ENCODE results near the gene PAX8.
A peak's percentile ranks its signal among the peaks of the same experiment; 100 is the strongest.
"Not testable (repeated sequence)": the region's sequence is repeated elsewhere in the genome, so short reads cannot be mapped to it uniquely, and the experiment has no call there.

PAX8 gene

DNA sequence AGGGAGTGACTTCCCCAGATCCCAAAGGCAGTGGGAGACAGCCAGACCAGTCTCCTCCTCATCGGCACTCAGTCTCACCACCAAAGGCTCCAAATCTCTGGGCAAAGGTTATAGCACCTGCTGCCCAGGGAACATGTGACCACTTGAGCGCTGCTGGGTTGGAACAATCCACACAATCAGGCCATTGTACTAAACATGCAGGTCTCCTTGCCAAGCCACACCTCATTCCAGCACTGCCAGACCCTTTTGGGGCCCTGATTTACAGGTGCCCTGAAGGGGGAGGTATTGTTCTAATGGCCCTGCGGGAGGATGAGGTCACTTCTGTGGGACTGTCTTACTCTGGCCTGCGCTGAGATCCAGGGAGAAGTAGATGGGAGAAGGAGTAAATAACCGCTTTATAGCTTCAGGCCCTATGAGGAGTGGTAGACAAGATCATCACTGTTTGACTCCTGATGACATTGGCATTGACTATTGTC, 10.0 kb upstream of the PAX8 start:
- not testable (repeated sequence) for DNase-seq (ENCODE audit: low spot score)

DNA sequence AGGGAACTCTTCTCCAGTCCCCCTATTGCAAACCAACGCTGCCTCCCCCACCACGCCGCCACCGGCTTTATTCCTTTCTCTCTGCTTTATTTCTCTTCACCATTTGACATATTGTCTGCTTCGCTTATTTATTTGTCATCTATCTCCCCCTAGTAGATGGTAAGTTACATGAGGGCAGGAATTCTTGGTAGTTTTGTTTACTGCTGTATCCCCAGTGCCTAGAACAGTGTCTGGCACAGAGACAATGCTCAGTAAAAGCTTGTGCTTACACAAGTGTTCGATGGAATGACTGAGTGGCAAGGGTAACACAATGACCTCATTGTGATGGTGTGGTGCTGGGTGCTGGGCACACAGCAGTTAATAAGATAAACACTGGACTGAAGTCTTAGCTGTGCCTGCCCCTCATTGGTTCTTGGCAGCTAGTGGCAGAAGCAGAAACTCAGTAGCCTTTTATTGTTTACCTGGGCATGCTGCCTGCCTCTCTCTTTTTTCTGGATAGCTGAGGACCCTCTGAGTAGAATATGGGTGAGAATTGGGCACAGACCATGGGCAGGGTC, 9.5 kb upstream of the PAX8 start:
- DNase-seq (ENCODE audit: low spot score) = not testable (repeated sequence)

DNA sequence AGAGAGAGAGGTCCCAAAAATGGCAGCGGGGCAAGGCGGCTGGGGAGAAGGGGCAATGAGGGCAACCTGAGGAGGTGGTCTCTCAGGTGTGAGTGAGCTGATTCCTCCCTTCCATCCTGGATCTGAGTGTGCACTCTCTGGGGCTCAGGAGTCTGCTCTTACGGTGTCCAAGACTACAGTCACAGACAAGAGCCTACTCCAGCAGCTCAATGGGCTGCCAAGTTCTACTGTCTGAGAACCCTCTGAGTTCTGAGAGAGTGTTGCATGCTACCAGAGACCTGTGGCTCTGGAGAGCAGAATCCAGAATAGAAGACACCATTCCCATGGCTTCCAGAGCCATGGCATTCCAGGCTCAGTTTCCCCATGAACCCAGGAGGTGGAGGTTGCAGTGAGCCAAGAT, 7.1 kb upstream of the PAX8 start:
- DNase-seq (ENCODE audit: low spot score) = no peak

DNA sequence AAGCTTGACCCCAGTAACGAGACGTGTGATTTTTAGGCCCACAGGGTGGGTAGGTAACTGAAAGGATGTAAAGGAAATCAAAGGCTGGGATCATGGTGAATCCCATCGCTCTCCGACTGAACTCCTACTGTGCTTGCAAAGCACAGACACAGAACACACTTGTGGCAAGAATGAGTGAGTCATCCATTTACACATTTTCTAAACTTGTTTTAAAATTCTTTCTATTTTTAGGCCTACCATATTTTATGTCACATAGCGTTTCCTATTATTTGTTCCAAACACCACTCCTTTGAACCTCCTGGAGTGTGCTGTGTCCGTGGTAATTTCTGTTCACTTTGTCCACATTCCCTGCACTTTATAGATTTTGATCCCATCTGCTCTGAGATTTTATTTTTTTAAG, 6.3 kb upstream of the PAX8 start:
- DNase-seq (ENCODE audit: low spot score) = not testable (repeated sequence)

DNA sequence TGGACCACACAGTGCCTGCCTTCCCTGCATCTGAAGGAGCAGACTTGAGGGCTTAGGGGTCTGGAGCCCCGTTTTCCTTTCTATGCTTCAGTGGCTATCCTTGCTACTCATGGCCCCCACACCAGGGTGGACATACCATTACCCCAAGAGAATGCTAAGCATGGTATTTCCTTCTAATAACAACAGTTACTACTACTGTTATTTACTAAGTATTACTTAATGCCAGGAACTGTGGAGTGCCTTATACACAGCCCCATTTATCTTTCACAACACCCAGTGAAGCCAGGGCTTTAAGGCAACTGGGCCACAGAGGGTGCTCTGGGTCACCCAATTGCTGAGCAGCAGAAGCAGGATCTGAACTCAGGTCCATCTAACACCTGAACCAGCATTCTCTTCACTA, 5.8 kb upstream of the PAX8 start:
- DNase-seq (ENCODE audit: low spot score) = no peak

DNA sequence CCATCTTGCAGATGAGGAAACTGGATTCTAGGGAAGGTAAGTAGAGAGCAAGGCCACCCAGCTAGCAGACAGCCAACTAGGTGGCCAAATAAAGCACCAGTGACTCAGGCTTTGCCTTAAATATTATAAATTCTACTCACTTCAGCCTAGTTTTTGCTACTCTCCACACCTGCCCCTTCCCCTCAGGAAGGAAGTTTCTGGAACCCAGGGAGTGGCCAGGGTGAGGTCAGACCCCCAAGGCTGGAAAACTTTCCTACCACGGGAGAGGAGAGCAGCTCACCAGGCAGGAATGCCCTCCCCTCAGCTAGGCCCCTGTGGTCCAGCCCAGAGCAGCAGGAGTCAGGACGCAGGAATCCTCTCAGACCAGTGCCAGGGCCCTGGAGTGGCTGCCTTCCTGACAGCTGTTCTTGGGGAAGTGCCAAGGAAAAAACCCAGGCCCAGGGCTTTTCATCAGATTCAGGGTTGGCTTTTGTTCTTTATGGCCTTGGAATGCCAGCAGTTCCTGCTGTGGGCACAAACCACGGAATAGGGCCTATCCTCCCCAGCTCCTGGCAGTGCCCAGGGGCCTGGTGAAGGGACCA, 5.1 kb upstream of the PAX8 start:
- DNase-seq (ENCODE audit: low spot score) = no peak

DNA sequence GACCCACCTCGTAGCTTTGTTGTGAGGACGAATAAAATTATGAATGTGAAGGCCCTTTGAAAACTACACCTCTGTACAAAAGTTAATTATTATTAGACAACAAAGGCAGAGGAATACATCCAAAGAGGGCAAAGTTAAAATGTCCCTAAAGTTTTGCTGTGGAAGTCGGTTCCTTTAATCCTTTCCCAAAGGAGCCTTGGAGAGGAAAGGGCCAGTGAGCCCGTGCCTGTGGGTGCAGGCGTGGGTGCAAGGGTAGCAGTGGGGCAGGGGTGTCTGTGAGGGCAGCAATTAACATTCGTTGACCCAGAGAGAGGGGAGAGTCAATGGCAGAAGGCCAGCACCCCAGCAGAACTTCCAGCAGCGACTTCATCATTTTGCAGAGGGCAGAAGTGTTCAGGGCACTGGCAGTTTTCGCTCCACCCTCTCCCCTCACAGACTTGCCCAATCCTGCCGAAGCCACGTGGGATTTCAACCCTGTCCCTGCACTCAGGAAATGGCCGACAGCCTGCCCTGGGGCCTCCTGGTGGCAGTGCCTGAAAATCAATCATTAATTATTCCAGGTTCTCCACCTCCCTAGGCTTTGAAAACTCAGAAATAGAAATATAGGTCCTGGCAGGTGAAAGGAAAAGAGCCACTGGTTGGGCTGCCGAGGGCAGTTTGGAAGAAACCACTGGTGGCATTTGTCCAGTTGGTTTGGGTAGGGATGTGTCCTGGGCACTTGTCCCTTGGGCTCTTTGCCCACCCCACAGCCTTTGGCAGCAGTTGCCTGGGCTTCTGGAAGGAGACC, 4.2 kb upstream of the PAX8 start:
- DNase-seq (ENCODE audit: low spot score) = no peak

DNA sequence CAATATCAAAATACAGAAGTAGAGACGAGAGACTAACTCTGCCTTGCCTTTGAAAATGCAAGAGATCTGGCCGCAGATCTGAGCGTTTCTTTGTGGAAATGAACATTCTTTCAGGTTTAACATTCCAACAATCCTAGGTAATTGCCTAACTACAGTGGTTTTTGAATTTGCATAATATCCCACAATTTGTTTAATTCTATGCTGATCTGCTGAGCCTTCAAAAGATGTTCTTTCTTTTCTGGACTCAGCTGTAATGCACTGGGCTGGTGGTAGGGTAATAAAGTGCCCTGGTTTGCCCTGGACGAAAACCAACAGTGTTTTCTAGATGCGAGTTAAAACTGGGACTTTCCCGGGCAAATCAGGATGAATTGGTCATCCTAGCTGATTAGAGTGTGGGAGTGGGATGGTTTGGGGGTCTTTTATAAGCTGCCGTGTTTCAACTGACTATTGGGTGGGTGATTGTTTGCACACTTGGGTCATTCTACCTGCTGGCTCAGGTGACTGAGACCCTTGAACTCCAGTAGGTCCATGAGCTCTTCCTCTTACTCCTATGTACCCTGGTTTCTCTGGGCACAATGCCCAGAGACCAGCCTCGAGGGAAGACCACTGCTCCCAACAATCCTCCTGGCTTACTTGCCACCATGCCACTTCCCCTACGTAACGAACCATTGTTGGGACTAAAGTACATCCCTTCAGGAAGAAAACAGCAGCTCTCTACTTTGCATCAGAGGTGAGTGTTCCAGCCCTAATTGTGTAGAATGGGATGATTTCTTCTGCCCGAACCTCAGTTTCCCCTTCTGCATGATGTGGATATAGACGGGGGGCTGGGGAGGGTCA, 3.4 kb upstream of the PAX8 start:
- DNase-seq (ENCODE audit: low spot score) = no peak

DNA sequence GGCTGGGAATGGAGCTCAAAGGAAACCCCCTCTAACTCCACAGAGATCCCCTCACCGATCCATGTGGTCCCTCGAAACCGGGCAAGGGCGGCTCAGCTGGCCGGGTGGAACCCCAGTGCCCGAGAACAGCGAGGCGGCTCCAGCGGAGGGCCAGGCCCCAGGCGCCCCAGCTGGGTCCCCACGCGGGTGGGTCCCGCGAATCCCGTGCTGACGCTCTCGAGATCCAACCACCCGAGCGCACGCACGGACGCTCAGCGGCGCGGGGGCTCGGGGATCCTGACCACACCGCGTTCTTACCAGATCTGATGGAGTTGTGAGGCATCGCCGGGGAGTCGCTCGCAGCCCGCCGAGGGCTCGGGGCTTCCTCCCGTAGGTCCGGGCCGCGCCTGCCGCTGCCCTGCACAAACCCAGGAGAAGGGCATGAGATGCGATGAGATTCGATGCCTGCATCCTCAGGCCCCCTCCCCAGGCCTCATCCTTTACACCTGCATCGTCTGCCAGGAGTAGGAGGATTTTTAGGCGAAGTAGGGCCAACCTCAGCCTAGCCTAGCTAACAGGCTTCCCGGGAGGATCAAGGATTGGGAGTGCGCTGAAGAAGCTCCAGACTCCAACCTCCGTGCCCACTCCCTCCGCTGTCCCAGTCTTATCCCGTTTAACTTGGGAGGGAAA, 514 bp downstream of the PAX8 start:
- no peak for DNase-seq (ENCODE audit: low spot score)

DNA sequence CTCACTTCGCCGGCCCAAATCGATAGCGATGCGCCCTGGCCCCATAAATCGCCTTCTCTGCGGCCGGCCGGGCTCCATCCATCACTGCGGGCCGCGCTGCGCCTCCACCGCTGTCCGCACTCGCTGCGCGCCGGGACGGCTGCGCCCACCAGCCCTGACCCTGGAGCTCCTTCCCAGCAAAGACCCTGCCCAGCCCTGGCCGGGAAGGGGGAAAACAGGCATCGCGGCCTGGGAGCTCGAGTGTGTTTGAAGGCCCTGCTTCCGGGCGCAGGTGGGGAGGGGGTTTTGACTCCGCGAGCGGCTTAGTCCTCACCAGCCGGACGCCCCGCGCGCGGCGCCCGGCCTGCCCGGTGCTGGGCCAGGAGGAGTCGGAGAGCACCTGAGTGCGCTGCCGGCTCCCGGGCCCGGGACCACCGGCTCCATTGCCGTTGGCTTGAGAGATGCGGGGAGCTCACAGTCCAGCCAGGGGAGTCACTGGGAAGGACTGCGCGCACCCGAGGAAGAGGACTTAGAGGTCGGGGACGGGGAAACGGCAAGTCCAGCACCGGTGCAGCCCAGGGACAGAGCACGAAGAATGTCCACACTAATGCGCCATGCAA, 1.1 kb downstream of the PAX8 start:
- DNase-seq (ENCODE audit: low spot score) = peak; percentile 32

DNA sequence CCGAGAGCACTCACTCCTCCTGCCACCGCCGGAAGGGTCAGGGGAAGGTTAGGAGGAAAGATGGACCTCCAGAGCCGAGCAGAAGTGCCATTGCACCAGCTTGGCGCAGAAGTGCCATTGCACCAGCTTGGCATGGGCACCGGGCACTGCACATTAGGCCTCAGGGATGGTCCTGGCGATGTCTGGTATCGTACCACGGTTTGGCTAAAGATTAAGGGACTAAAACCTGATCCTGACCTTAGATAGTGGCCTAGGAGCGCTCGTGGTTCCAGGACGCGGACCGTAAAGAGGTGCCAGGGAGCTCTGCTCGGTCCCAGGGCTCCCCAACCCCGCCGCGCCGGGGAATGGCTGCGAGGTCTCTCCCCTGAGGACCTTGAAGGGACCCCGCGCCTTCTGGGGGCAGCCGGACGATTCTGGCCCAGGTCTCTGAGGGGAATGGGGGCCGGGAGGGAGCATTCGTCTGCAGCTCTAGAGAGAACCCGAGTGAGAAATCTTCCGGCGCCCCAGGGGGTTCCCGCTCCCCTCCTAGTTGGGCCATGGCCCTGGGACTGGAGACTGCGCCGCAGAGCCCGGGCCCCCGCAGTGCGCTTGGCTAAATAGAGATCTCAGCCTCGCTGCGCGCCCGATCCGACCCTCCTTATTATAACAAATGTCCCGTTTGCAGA, 1.8 kb downstream of the PAX8 start:
- no peak for DNase-seq (ENCODE audit: low spot score)

DNA sequence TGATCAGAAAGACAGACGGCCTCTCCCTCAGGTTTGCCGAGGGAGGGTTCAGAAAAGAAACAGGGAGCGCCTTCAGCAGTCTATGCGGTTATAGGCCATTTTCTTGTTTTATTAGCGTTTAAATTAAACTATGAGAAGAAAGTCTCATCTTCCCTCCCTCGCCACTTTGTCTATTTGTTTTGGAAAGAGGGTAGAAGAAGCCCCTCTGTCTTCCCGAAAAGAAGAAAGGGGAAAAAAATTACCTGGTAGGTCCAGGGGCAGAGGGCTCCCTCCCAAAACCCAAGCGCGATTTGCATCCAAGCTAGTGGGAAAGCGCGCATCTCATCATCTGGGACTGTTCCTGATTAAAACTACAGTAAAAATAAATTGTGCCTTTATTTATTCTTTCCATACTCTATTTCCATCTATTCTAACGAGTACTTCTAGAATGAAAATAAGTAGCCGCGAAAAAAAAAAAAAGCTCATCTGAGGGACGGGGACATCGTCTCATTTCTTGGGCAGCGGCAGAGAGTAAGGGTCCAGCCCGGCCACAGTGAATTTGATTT, 2.4 kb downstream of the PAX8 start:
- DNase-seq (ENCODE audit: low spot score) = no peak

DNA sequence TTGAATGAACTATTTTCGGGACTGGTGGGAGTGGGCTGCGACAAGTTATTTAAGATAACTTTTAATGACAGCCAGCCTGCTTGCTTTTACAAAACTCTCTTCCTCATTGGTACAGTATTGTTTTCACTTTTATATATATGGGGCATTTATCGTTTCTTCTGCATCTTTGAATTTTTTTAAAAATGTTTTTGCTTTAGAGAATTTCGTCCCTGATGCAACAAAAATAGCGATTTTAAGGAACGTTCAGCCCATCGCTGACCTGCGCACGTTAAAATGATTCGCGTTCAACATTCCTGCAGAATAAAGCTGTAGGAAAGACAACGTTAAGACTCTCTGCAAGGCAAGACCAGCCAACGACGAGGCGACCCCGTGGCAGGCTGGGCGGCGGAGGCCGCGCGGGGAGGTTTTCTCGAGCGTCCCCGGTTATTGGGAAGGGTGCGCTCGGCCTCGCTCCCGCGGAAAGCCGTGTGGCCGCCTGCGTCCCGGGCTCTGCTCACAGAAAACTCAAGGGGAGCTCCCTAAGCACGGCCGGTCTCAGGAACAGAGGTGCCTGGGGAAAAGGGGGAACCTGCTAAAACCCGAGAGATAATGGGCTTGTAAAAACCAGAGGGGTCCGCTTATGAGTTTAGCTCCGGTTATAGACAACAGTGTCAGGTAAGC, 3.0 kb downstream of the PAX8 start:
- peak; percentile 47 for DNase-seq (ENCODE audit: low spot score)

DNA sequence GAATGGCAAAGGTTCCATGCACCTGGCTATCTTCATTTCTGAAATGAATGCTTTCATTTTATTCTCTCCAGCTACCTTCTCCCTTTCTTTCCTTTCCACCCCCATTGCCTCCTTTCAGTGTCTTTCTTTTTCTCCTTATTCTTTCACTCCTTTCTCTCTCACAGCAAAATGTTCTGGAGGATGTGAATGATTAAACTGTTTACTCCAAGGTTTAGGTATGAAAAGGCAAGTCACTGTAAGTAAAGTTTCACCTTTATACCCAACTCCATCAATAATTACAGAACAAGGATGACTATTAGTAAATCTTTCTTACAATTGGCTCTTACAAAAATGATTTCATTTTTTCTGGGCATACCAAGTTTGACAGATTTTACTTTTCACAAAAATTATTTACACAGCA, 4.3 kb downstream of the PAX8 start:
- no peak for DNase-seq (ENCODE audit: low spot score)

DNA sequence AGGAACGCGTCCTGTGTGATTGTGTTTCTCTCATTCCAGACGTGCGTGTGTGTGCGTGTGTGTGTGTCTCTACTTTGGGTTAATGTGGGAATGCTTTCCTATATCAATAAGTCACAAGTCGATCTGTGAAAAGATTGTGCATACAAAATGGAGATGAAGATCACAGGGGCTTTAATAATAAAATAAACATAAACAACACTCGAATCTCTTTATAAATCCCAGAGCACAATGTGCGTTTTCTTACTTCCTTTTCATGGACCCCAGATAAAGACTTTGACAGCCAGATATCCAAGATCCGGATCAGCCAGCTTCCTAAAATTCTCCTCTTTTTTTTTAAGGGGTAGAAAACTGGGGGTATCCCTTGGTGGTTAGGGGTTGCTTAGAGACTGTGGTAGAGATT, 4.7 kb downstream of the PAX8 start:
- no peak for DNase-seq (ENCODE audit: low spot score)

DNA sequence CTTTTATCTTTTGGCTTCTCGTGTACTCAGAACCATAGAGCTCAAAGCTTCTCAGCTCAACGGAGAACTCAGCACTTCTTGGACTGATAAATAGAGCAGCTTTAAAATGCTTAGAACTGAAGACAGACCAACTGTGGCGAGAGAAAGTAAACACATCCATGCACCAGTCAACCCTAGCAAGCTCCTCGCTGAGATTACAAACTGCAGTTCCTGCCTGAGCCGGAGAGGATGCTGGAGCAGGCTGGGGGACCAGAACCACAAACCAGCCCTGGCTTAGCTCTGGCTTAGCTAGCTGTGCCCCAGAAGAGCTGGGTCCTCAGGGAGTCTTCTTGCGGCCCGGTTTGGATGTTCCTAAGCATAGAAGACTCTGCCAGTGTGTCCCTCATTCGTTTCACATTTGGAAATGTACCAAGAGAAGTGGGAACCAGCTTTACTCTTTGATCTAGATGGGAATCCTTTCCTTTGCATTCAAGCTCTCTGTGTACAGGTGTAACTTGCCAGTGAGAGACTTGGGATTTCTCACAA, 5.6 kb downstream of the PAX8 start:
- DNase-seq (ENCODE audit: low spot score) = peak; percentile 48

DNA sequence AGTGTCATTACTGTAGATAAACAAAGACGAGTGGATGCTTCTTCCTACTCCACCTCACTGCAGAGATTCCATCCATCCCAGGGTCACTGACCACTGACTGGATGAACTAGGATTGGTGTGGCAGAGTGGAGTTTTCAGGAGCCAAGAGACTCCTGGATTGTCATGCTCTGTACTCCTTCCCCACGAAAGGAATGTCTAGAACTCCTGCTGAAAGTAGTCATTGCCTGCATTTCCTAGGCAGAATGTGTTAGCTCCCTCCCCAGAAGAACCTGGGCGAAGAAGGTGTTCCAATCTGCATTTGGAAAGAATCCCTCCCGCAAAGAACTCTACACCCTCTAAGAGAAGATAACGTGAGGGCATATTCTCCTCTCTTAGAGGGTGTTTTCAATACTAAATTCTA, 6.2 kb downstream of the PAX8 start:
- DNase-seq (ENCODE audit: low spot score) = no peak

DNA sequence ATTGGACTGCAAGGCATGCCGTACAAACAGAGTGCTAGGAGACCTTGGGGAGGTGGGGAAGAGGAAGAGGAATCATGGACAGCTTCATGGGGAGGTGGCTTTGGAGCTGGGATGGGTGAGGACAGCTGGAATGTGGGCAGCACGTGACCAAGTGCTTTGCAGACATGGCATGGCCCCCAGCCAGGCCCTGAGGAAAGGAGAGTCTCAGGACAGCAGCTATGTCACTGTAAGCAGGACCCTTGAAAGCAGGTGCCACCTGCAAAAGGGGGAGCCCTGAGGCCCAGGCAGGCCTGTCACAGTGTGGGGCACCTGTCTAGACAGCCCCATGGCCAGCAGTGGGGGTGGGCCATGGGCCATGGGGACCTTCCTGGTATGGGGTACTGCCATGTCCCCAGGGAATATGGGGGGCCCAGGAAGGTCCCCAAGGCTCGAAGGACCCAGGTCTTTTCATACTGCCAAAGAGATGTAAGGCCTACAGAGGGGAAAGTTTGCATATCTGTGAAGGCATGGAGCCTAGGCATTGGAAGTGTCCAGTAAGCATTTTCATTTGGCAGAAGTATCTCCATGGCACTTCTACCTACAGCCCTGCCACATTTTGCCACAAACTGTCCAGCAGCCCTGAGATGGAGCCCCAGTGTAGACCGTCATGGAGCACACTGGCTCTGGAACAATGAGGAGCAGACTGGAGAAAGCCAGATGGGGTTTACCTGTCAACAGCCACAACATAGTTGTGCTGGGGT, 9.9 kb downstream of the PAX8 start:
- no peak for DNase-seq (ENCODE audit: low spot score)

DNA sequence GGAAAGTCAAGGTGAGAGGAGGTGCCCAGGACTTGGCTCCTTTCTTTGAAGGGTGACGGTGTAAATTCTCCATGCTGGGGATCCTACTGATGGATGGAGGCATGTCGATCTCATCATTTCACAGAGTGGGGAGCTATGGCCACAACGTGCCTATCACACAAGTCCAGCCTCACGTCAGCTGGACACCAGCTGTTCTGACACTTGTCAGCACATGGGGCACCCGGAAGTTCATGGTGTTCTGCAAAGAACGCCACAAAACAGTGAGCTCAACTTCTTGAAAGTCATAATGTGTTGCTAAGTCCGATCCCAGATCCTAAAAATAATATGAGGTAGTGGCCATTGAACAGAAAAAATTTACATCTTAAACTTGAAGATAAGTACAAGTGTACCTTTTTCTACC, 12.3 kb downstream of the PAX8 start:
- DNase-seq (ENCODE audit: low spot score) = no peak

All from D341Med (cell line).